Fibroblast of skin of back (primary cell): Measurements from ENCODE around the gene JCAD.

Experiments
- DNase-seq: peaks from one replicate; pipeline ENCODE4 v3.0.0-alpha.2; 2013

The JCAD gene

GRCh38 chr10:30074090-30074489 is 14.7 kb upstream of the JCAD start:
- no peak for DNase-seq

DNA sequence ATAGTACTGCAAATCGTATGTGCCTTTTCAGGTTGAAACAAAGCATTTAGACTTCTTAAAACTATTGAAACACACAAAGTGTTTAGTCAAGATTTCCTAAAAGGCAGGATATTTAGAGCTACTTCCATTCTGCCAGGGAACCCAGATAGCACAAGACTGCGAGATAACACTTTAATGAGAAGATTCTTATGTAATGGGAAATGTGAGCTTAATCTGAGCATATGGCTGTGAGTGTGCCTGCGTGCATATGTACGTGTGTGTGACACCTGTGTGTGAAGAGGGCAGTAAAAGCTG is 14.3 kb upstream of the JCAD start:
- DNase-seq: no peak

- no peak for DNase-seq
These were observed 13.8 kb upstream of the JCAD start for GRCh38 chr10:30073045-30073766.

GRCh38 chr10:30072068-30072467 is 12.7 kb upstream of the JCAD start:
- DNase-seq: no peak

GRCh38 chr10:30070001-30070685 is 10.8 kb upstream of the JCAD start:
- no peak for DNase-seq

DNA sequence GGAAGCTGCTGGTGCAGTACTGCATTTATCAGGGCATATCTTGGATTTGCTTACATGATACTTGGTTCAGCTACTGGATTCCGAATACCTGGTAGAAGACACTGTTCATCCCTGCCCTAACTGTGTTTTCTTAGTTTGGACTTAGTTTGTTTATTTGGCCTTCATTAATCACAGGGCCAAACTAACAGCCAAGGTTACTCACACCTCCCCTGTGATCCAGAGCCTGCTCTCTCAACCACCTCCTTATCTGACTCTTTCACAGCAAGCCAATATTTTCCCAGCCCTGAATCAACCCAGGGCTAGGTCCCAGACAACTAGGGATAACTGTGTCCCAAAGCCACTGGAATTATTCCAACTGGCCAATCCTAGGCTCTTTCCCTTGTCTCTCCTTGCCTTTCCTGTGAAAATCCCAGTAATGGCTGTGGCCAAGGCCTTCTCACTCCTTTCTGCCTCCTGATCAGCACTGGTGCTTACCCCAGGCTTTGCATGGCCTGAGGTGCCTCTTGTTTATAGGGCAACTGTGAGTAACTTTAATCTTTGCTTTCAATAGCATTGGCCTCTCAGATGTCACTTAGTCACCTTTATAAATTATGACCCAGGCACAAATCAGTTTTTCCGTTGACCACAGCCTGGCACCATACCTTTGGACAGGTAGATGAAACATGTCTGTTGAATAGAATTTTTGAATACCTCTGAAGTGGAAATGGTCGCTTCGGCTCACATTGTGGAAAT is 9.3 kb upstream of the JCAD start:
- no peak for DNase-seq

DNA sequence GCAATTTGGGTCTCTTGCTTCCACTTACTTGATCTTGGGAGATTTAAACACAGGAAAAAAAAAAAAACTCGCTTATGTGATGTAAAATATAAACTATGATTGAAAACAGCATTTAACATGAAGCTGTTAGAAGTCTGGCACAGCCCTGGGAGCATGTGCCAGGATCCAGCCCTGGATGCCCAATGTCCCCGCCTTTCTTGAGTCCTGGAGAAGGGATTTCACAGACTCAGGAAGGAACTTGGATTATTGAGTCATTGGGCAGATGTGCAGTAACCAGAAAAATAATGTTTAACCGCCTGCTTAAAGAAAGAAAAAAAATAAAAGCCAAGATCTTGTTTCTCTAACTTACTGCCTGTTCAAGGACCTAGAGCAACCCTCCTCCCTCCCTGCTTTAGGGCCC is 3.7 kb upstream of the JCAD start:
- peak; percentile 91 for DNase-seq

GRCh38 chr10:30062582-30062981 is 3.2 kb upstream of the JCAD start:
- no peak for DNase-seq

DNA sequence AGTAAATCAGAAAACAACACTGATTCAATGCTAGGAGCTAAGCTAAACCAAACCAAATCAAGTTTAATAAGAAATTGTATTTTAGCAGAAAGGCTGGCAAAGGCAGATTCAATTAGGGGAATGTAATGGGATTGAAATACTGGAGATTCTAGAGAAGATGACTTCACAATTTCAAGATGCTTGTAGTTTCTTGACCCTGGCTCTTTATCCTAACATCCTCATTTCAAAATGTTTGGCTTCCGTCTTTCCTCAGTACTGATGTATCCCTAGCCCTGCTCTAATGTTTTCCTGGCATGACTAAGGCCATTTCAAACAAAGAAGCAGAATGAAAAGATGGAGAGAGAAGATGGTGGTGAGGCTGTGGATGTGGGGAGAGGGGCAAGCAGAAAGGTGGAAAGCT is 2.7 kb upstream of the JCAD start:
- DNase-seq: peak; percentile 95

GRCh38 chr10:30058570-30059132 is 735 bp downstream of the JCAD start:
- no peak for DNase-seq

GRCh38 chr10:30057894-30058556 is 1.4 kb downstream of the JCAD start:
- DNase-seq: no peak

DNA sequence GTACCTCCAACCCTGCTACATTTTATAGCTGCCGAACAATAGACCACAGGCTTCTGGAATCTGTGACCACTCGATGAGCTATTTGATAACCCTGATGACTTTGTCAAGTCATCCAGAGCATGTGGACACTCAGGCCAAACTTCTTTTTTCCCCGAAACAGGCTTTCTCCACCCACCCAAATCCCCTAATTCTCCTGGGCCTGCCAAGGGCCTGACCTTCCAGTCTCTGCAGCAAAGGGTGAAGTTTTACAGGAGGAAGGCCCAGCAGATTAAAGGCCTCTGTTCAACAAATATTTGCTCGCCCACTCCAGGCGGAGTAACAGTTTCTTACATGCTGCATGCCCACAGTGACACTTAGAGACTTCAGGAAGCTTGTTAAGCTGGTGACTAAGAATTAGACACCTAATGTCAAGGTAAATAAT is 2.0 kb downstream of the JCAD start:
- peak; percentile 56 for DNase-seq

DNA sequence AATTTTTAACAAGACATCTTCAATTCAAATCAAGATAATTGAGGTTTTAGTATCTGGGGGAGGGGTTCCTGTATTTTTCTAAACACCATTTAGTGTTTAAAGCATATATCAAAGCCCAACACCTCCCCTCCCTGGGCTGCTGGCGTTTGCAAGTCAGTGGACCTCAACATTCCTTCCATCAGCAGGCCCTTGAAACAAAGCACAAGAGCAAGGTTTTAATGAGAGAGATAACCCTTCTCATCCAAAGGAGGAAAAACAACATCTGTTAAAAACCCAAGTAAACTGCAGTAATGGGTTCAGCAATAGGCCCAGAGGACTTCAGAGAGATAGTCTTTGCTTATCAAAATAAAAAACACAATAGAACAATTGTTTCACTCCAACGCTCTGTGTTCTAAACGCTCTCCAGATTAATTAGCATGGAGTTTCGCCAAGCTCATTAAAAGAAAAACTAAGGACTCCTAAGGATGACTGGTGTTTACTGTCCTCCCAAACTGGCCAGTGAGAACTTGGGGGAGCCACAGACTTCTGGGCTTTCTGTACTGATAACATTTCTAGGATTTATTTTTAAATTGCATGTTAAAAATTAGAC is 2.5 kb downstream of the JCAD start:
- DNase-seq: no peak

- DNase-seq: peak; percentile 32
These were observed 3.1 kb downstream of the JCAD start for GRCh38 chr10:30056281-30056680.

GRCh38 chr10:30055226-30055662 is 4.1 kb downstream of the JCAD start:
- peak; percentile 77 for DNase-seq

GRCh38 chr10:30052062-30052461 is 7.3 kb downstream of the JCAD start:
- peak; percentile 53 for DNase-seq

DNA sequence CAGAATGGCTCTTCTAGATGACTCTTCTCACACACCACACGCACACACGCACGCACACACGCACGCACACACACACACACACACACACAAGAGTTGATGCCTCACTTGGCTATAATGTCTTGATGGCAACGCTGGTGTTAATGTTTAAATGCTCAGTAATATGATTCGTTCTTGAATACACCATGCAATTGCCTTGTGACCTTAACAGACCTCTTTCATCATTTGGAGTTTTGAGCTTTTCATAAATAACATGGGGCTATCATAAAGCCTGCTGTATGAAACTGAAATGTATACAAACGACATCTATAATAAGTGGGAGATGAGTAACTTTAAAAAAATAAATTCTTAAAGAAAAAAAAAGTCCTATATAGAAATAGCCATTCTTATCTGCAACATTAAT is 8.2 kb downstream of the JCAD start:
- no peak for DNase-seq

- no peak for DNase-seq
These were observed 9.0 kb downstream of the JCAD start for GRCh38 chr10:30050411-30050810.

DNA sequence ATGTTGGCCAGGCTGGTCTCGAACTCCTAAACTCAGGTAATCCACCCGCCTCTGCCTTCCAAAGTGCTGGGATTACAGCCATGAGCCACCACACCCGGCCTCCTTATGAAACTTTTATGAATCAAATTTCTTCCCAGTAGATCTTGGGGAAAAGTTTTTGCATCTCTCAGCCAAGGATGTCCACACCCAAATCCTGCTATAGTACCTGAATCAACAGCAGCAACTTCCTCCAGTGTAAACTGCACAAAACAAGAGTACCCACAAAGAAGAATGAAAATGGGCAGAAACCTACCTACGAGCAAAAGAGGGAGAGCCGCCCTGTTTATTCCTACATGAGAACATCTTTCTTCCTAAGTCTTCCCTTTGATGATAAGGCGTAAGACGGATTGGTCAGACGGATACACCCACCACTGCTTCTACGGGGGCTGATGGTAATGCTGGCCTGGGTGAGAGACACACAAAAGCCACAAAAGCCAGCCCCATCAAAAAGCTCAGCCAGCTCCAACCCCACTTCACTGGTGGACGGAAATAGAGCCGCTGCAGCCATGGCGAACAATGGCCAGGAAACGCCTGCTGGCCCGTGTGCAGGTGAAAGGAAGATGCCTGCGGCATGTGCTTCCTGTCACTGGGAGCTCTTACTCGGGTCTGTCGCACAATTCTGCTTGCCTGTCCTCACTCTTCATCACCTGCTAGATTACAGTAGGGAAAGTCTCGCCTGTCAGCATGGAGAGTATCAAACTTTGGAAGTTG is 10.4 kb downstream of the JCAD start:
- DNase-seq: no peak

GRCh38 chr10:30047924-30048531 is 11.4 kb downstream of the JCAD start:
- DNase-seq: no peak

- DNase-seq: no peak
These were observed 12.0 kb downstream of the JCAD start for GRCh38 chr10:30047430-30047829.
